Kidney (tissue), 14 donors: ENCODE results near the gene ITGB8. TPM values are rescaled to one million over a fixed set of nuclear protein-coding genes. Genes with fewer than 3 reads are reported as not detected.

Experiments used
- DNase-seq, 5 donors: peaks; one replicate each; pipeline ENCODE4 v3.0.0-alpha.2; 2013 to 2020
- FAIRE-seq: peaks from 2 replicates; lab custom pipeline; 2012; peaks lifted over from hg19 to GRCh38; lab: Jason Lieb, UNC
- H3K27ac ChIP-seq, 2 donors: one replicate each; pipeline ENCODE4 v1.7.0; 2013; ENCODE audit warnings: low read depth in 2 of 2, low read length in 2 of 2, inconsistent platforms in 1 of 2
- H3K27me3 ChIP-seq: one replicate; pipeline ENCODE4 v1.7.1; 2013; ENCODE audit warnings: low read length, inconsistent platforms; ENCODE audit not compliant: control insufficient read depth, insufficient read depth
- H3K36me3 ChIP-seq, 3 donors: one replicate each; pipeline versions ENCODE4 v1.7.0 to v1.7.1; 2013; ENCODE audit warnings: low read length in 3 of 3, control low read depth in 1 of 3, inconsistent platforms in 1 of 3; ENCODE audit not compliant: insufficient read depth in 3 of 3, control insufficient read depth in 2 of 3
- H3K4me1 ChIP-seq, 3 donors: one replicate each; pipeline versions ENCODE4 v1.7.0 to v1.7.1; 2013; ENCODE audit warnings: low read length in 3 of 3, inconsistent platforms in 1 of 3, low read depth in 1 of 3; ENCODE audit not compliant: control insufficient read depth in 2 of 3, insufficient read depth in 2 of 3
- H3K4me3 ChIP-seq, 3 donors: one replicate each; pipeline versions ENCODE4 v1.7.0 to v1.8.1; 2013; ENCODE audit warnings: low read length in 3 of 3, control low read depth in 1 of 3, inconsistent platforms in 1 of 3
- H3K9ac ChIP-seq, 3 donors: one replicate each; pipeline versions ENCODE4 v1.7.0 to v1.7.1; 2013; ENCODE audit warnings: low read length in 3 of 3, control low read depth in 1 of 3, inconsistent platforms in 1 of 3
- H3K9me3 ChIP-seq, 3 donors: one replicate each; pipeline versions ENCODE4 v1.7.0 to v1.7.1; 2013; ENCODE audit warnings: low read length in 3 of 3, control low read depth in 1 of 3, inconsistent platforms in 1 of 3; ENCODE audit not compliant: control insufficient read depth in 2 of 3, insufficient read depth in 1 of 3
- CTCF ChIP-seq: IDR thresholded peaks from 3 replicates; pipeline ENCODE4 v1.5.1; 2012; ENCODE audit warnings: mild to moderate bottlenecking, moderate library complexity, borderline replicate concordance; ENCODE audit not compliant: insufficient read depth; ENCODE audit errors: extremely low read depth
- intact Hi-C: fragments of 100-400 bp; cut with DNase I; formaldehyde crosslinking; loops from one replicate; pipeline ENCODE4 v1.11.1; 2022
- polyA plus RNA-seq: library from polyadenylated mRNA; stranded (reverse); fragments of 350-450 nt; fragmentation: Illumina TruSeq; extraction: RNeasy Lipid Tissue Mini Kit (QIAGEN cat#74804); gene quantifications from one replicate; pipeline ENCODE4 v1.2.3, GENCODE V29; 2014; ENCODE audit warnings: low read depth, low replicate concordance; ENCODE audit not compliant: insufficient read depth
- total RNA-seq: library from RNA; stranded (reverse); fragmentation: NEBNext Ultra II Directional; extraction: Animal tissue kit (Norgen Biotek cat#: 25700); gene quantifications from one replicate; pipeline ENCODE4 v1.2.1, GENCODE V29; 2021
- donor health status: control.
- donor health status: control.
- donor health status: control.
- donor health status: control.
- donor health status: control.
- donor health status: DM: yes; HTN: yes; CAD: no.
- donor health status: Normal renal cell carcinoma (clear cell type).

The ITGB8 gene
- total and polyA plus RNA-seq, 2 donors from 2014 or later = 10.3 to 213 TPM

- DNase-seq (no peak), FAIRE-seq (no peak)
- no peak overlapping the region for H3K4me3 ChIP-seq
- H3K27ac ChIP-seq = no peak overlapping the region
- no peak for TF ChIP-seq CTCF
- H3K9ac ChIP-seq = no peak overlapping the region
- no peaks in the 10 kb centered on the region for H3K27me3 ChIP-seq
- H3K36me3 ChIP-seq = no peaks in the 10 kb centered on the region
- no peaks in the 10 kb centered on the region for H3K4me1 ChIP-seq
- H3K9me3 ChIP-seq = no peaks in the 10 kb centered on the region
- intact Hi-C loops = no loop called here
Observed at GRCh38 chr7:20283385-20283784, 47.3 kb upstream of the ITGB8 start.

- FAIRE-seq = no peak
- no peak overlapping the region for H3K9ac ChIP-seq
- H3K27me3 ChIP-seq = no peaks in the 10 kb centered on the region
- no peak for TF ChIP-seq CTCF
- no peaks in the 10 kb centered on the region for H3K4me1 ChIP-seq
- no peak overlapping the region for H3K4me3 ChIP-seq
- H3K9me3 ChIP-seq = no peaks in the 10 kb centered on the region
- intact Hi-C loops = no loop called here
- no peak for DNase-seq
- no peaks in the 10 kb centered on the region for H3K36me3 ChIP-seq
- H3K27ac ChIP-seq = no peak overlapping the region
Observed at GRCh38 chr7:20284003-20284770, 46.5 kb upstream of the ITGB8 start.

GRCh38 chr7:20284771-20285143 is 45.9 kb upstream of the ITGB8 start:
- FAIRE-seq (no peak), DNase-seq (no peak)
- H3K9ac ChIP-seq = no peak overlapping the region
- H3K9me3 ChIP-seq = no peaks in the 10 kb centered on the region
- TF ChIP-seq CTCF = no peak
- intact Hi-C loops = no loop called here
- H3K27me3 ChIP-seq = no peaks in the 10 kb centered on the region
- H3K4me1 ChIP-seq = no peaks in the 10 kb centered on the region
- H3K4me3 ChIP-seq = no peak overlapping the region
- no peak overlapping the region for H3K27ac ChIP-seq
- no peaks in the 10 kb centered on the region for H3K36me3 ChIP-seq

- no peak for DNase-seq
- Histone ChIP-seq H3K9ac (no peak overlapping the region), H3K27me3 (no peaks in the 10 kb centered on the region), H3K27ac (no peak overlapping the region), H3K4me3 (no peak overlapping the region), H3K9me3 (no peaks in the 10 kb centered on the region), H3K4me1 (no peaks in the 10 kb centered on the region), H3K36me3 (no peaks in the 10 kb centered on the region)
- intact Hi-C loops = no loop called here
- no peak for FAIRE-seq
- no peak for TF ChIP-seq CTCF
Observed at GRCh38 chr7:20287317-20287716, 43.4 kb upstream of the ITGB8 start.
